DMS114 treated with DMSO at 0.1 percent for 48 hours (cell line): ENCODE results near the gene NUP42.
"Not testable (repeated sequence)": the region's sequence is repeated elsewhere in the genome, so short reads cannot be mapped to it uniquely, and the experiment has no call there.

Experiments
- DNase-seq: peaks from one replicate; lab custom pipeline; 2025; ENCODE audit not compliant: unreplicated experiment; lab: John Stamatoyannopoulos, UW

Gene NUP42, protein sequence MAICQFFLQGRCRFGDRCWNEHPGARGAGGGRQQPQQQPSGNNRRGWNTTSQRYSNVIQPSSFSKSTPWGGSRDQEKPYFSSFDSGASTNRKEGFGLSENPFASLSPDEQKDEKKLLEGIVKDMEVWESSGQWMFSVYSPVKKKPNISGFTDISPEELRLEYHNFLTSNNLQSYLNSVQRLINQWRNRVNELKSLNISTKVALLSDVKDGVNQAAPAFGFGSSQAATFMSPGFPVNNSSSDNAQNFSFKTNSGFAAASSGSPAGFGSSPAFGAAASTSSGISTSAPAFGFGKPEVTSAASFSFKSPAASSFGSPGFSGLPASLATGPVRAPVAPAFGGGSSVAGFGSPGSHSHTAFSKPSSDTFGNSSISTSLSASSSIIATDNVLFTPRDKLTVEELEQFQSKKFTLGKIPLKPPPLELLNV

DNA sequence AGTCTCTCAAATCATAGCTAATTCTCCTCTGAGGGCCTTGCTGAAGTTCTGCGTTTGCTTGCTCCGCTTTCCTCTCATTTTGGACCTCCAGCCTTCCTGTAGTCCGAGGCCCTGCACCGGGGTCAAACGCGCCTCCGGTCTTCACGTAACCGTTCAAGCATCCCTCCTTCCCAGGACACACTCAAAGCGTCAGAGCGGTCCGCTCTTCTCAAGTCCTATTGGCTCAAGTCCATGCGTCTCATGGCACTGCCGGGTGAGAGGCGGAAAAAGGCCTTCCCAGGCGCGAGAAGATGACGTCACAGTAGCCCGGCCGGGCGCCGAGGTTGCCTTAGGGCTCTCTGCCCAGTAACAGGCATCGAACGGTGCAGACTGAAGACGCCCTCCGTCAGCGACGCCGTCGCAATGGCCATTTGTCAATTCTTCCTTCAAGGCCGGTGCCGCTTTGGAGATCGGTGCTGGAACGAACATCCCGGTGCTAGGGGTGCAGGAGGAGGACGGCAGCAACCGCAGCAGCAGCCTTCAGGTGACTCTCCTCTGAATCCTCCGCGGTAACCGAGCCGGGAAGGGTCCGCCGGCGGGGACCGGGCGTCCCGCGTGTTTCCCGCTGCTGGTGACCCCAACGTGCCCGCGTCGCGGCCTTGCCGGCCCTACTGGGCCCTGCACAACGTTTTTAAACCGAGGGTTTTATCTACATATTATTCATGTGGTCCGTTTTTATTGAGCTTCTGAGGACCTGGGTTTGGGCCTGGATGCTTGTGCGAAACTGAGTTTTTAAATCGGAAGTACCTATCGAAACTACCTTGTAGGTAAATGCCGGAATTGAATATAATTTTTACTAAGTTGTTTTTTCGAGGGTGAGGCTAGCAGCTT is at the start of gene NUP42:
TSS of gene NUP42 (plus strand) at position 365 of the 870 bp plus-strand sequence. CDS start at position 403, 38 bp downstream.
- peak; percentile 97 for DNase-seq

DNA sequence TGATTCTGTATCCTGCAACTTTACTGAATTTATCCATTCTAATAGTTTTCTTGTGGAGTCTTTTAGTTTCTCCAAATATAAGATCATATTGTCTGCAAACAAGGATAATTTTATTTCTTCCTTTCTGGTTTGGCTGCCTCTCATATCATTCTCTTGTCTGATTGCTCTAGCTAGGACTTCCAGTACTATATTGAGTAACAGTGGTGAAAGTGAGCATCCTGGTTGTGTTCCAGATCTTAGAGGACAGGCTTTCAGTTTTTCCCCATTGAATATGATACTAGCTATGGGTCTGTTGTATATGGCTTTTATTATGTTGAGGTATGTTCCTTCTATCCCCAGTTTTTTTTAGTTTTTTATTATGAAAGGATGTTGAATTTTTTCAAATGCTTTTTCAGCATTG is 48.1 kb upstream of the NUP42 start:
- no peak for DNase-seq

DNA sequence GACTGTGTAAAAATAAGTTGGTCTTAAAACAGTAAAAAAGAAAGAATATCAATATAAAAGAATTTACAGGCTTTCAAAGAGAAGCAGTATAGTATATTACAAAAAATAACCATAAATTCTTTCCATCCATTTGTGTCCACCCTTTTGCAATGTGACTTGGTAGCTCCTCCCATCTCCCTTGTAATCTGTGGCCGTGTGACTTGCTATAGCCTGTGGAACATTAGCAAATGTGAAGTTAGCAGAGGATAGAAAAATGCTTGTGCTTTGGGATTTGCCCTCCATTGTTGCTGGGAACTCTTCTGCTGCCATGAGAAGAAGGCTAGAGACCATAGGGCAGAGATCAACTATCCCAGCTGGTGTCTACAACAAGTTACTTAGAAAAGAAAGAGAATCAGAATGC is 46.1 kb upstream of the NUP42 start:
- no peak for DNase-seq

DNA sequence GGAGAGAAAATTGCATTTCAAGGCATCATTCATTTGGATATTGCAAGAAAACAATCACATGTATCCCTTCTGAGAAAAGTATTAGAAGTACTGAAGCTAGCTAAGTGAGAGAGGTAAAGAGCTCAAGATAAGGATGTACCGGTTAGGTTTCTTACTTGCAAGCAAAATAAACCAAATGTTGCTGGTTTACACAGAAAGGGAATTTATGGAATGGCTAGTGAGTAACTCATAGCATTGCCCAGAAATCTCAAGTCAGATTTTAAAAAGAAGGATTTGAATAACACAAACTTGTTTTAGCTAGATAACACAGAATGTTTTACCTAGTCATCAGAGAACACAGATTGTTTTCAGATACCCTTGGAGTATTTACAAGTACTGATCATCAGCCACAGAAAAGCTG is 45.6 kb upstream of the NUP42 start:
- no peak for DNase-seq

DNA sequence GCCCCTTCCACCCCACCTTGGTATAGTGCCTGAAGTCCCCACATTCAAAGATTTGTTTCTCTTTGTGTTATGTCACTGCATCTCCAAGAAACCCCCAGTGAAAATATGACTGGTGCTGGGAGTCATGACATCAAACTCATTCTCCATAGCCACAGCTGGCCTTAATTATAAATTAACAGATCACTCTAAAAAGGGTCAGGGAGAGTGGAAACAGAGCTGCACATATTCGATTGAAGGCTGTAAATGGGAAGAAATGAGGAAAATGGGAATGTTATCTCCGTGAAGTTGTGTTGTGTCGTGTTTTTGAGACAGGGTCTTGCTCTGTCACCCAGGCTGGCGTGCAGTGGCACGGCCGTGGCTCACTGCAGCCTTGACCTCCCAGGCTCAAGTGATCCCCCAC is 24.2 kb upstream of the NUP42 start:
- no peak for DNase-seq

DNA sequence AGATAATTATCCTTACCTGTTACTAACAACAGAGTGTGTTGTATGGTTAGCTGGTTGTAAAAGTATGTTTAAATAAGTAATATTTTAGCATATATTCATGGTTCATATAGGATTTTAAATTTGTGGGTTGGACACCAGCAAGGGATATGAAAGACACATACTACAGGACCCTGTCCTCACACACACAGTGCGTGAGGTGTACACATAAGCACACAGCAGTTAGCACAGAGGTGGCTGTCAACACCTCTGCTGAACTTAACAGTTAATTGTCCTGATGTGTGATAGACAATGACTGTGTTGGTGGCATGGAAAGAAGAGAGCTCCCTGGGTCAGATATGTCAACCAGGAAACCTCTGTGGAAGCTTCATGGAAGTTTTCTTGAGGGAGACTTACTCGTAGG is 23.3 kb upstream of the NUP42 start:
- DNase-seq = no peak

DNA sequence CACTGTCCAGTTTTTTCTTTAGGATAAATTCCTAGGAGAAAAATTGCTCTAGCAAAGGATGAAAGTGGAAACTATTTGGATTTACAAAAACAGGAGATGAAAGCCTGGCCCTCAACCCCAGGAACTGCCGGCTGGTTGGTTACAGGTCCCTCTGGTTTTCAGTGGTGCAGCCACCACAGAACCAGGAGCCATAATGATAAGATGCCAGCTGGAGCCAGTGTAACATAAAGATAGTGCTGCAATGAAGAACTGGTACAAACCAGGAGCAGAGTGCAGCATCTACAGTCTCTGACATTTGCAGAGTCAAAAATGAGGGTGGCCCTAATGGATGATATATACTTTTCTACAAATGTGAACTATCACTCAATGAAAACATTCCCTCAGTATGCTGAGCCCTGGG is 20.4 kb upstream of the NUP42 start:
- DNase-seq = no peak

DNA sequence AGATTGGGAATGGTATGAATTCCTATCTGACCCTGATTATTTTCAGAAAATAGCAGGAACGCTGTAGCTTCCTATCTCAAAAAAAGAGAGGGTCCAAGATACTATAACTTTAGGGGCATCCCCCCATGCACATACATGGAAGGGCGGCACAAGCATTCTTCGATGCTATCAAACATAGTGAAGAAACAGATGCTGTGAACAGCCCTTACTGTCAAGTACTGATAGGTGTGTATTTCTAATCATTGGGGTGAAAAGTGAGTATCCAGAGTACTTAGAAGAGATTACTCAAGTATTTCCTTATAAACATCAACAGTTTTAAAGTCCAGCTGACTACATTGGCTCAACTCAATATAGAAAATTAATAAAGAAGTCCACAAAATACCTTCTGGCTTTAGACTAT is 17.0 kb upstream of the NUP42 start:
- no peak for DNase-seq

DNA sequence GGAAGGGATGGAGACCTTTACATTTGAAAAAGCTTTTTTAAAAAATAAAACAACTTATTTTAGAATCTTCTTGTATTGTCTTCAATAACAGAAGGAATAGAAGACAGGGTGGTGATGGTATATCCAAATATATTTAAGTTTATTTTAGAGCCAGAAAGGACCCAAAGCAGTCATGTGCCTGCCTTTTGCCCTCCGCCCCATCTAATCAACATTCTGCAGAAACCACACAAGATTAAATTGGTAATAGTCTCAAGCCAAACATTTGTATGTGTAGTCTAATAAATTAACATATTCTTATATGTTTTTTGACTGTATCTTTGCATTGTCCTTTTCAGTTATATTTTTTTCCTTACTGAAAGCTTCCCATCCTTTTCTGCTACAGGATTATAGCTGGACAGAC is 16.5 kb upstream of the NUP42 start:
- no peak for DNase-seq

DNA sequence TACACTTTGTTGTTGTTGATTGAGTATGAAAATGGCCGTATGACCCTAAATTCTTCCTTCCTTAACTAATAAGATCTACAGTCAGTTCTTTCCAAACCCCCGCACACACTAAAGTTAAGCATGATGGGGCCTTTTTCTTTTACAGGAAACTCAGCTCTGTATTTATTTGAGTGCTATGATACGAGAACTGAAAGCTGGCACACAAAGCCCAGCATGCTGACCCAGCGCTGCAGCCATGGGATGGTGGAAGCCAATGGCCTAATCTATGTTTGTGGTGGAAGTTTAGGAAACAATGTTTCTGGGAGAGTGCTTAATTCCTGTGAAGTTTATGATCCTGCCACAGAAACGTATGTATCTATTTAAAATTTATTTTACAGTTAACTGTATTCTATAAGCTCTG is 14.2 kb upstream of the NUP42 start:
- no peak for DNase-seq

DNA sequence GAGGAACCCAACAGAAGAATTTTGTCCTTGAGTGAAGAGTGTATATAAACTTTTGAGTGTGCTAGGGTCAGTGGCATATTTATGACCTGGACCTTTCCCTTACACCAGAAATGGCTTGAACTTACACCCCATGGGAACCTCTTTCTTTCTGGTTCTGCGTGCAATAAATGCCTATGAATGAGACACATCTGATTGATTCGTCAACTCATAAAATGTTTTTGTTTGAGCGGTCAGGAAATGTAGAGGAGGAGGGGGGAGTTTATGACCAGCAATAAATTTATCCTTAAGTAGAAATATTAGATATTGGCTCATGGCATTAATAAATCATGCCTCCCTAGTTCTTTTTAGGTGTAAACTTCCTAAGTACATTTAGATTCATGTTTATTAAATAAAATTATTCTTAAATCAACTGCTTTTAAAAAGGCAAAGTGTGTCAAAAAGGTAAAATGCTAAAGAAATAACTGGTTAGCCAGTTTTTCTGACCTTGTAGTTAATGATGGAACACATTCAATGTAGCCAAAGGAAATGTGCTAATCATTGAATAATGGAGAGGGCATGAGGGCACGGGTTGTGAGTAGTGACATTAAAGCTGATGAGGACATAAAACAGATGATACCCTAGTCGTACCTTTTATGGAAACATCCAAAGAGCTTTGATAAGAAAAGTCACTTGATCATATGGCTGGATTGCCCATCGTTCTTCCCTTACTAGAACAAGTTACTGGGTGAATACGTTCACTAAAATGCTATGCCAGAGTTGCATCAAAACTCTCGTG is 13.6 kb upstream of the NUP42 start:
- no peak for DNase-seq

DNA sequence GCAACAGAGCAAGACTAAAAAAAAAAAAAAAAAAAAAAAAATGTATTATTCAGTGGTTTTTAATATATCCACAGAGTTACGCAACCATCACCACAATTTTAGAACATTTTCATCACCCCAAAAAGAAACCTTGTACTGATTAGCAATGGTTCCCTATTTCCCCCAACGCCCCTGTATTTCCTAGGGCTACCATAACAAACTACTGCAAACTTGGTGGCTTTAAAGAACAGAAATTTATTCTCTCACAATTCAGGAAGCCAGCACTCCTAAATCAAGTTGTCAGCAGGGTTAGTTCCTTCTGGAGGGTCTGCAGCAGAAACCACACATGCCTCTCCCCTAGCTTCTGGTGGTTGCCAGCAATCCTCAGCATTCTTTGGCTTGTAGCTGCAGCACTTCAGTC is 5.9 kb upstream of the NUP42 start:
- DNase-seq = no peak

DNA sequence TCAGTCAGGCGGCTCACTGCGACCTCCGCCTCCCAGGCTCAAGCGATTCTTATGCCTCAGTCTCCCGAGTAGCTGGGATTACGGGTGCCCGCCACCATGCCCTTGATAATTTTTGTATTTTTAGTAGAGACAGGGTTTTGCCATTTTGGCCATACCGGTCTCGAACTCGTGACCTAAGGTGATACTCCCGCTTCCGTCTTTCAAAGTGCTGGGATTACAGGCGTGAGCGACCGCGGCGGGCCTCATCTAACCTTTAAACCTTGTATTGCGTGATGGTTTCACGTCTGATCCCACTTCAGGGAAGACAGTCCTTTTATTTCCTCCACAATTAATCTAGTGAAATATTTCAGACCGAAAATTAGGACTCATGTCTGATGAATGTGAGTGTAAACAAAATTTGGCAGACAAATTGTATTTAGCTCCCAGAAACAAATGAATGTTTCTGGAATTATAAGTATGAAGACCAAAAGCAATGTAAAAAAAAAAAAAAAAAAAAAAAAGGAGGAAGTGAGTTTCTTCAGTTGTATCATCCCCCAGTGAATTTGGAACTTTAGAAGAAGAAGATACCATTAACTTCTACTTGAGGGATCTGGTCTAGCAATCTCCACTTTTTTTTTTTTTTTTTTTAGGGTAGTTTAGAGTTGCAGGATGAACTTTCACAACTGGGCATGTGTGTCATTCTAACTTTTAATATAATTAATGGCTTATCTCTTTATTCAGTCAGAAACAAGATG is 1.6 kb downstream of the NUP42 start:
- DNase-seq = no peak

DNA sequence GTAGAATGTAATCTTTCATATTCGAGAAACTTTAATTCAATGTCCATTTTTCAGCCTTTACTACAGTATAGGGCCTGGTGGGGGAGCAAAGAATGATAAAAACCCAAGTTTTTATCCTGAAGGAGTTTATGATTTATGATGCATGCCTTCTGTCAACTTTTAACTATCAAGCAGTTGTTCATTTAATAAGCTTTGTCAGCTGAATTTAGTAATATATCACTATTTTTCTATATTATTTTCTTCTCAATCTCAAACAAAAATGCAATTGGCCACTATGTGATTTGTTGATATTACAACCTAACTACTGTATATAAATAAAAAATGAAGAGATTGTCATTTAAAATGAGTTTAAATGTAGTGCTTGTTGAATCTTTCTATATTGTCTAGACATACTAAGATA is 2.4 kb downstream of the NUP42 start:
- no peak for DNase-seq

DNA sequence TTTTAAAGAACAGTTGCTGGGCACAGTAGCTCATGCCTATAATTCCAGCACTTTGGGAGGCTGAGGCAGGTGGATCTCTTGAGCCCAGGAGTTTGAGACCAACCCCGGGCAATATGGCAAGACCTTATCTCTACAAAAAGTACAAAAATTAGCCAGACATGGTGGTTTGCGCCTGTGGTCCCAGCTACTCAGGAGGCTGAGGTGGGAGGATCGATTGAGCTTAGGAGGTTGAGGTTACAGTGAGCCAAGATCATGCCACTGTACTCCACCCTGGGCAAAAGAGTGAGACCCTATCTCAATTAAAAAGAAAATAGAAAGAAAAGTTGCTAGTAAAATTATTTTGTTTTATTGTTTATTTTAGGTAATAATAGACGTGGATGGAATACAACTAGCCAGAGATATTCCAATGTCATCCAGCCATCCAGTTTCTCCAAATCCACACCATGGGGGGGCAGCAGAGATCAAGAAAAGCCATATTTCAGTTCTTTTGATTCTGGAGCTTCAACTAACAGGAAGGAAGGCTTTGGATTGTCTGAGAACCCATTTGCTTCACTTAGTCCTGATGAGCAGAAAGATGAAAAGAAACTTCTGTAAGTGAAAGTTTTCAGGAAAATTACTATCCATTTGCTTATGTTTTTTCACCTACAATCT is 3.0 kb downstream of the NUP42 start:
- peak; percentile 62 for DNase-seq

DNA sequence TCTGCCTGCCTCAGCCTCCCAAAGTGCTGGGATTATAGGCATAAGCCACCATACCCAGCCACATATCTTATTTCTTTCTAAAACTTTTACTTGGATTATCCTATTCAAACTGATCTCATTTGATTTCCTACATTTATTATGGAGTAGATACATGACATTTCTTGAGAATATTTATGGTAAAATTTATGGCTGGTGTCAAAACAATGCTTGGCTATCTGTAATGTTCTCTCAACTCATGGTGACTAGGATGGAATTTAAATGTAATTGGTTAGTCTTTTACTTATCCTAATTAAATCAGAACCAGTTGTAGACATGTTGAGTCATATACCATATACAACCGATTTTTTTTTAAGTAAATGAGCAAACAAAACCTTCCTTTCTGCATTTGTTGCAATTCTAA is 4.1 kb downstream of the NUP42 start:
- DNase-seq = no peak

DNA sequence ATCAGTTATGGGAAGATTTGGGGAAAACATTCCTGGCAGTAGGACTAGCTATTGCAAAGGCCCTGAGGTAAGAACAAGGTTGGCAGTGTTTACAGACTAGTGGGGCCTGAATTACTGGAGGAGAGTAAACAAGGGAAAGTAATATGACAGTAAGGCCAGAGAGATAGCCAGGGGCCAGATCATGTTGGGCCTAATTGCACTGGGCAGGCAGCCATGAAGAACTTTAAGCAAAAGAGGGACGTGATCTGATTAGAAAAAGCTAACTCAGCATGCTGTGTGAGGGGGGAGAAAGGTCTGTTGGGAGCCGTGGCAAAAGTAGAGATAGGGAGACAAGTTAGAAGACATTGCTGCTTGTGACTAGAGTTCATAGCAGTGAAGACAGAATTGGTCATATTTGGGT is 9.2 kb downstream of the NUP42 start:
- DNase-seq = no peak

DNA sequence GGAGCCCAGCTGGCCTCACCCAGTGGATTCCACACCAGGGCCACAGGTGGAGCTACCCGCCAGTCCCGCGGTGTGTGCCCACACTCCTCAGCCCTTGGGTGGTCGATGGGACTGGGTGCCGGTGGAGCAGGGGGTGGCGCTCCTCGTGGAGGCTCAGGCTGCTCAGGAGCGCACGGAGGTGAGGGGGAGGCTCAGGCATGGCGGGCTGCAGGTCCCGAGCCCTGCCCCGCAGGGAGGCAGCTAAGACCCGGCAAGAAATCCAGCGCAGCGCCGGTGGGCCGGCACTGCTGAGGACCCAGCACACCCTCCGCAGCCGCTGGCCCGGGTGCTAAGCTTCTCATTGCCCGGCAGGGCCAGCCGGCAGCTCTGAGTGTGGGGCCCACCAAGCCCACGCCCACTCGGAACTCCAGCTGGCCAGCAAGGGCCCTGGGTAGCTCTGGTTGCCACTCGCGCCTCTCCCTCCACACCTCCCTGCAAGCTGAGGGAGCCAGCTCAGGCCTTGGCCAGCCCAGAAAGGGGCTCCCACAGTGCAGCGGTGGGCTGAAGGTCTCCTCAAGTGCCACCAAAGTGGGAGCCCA is 11.9 kb downstream of the NUP42 start:
- not testable (repeated sequence) for DNase-seq

DNA sequence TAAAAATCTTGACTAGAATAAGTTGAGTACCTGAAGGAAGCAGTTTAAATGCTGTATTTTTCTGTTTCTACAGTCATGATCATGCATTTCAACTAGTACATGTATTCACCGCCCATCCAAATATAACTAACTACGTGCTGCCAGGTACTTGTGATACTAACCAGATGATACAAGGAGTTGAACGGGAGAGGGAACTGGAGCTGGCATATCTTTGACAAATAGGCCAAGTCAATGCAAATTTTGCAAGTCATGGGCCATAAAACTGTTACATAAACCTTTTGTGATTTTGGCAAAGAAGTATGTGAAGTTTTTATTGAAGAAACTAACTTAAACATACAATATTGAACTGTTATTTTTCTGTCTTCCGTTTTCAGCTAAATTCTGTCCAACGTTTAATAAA is 14.5 kb downstream of the NUP42 start:
- DNase-seq = no peak

DNA sequence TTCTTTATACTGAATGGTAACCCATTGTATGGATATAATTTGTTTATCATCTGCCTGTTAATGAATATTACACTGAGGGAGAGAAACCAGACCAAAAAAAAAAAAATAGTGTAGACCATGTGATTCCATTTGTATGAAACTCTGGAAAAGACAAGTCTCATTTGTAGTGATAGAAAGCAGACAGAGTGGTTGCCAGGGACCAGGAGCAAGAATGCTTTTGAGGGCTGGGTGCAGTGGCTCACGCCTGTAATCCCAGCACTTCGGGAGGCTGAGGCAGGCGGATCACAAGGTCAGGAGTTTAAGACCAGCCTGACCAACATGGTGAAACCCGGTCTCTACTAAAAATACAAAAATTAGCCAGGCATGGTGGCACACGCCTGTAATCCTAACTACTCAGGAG is 15.9 kb downstream of the NUP42 start:
- DNase-seq = not testable (repeated sequence)
